ENCODE measurements around the gene CASP2.

The CASP2 gene

GRCh38 chr7:143351060-143351459 lies 62.9 kb downstream of the CASP2 start:
- TF ChIP-seq ZFX (IDR thresholded peaks at IDR 0.05) (no peak), CTCF (conservative IDR thresholded peaks at IDR 0.05) (no peak)
- H3K27ac ChIP-seq: no peak overlapping the region

GRCh38 chr7:143351574-143351973 lies 63.4 kb downstream of the CASP2 start:
- no peak for TF ChIP-seq CTCF (conservative IDR thresholded peaks at IDR 0.05)
- no peak for TF ChIP-seq ZFX (IDR thresholded peaks at IDR 0.05)
- no peak overlapping the region for H3K27ac ChIP-seq

GRCh38 chr7:143352531-143353002 lies 64.4 kb downstream of the CASP2 start:
- TF ChIP-seq CTCF (conservative IDR thresholded peaks at IDR 0.05) (no peak), ZFX (IDR thresholded peaks at IDR 0.05) (no peak)
- no peak overlapping the region for H3K27ac ChIP-seq

- TF ChIP-seq CTCF (conservative IDR thresholded peaks at IDR 0.05) (no peak), ZFX (IDR thresholded peaks at IDR 0.05) (no peak)
- no peak overlapping the region for H3K27ac ChIP-seq
These were observed 66.2 kb downstream of the CASP2 start for GRCh38 chr7:143354376-143354775.

- TF ChIP-seq ZFX (IDR thresholded peaks at IDR 0.05) (no peak), CTCF (conservative IDR thresholded peaks at IDR 0.05) (no peak)
- H3K27ac ChIP-seq: no peak overlapping the region
These were observed 66.8 kb downstream of the CASP2 start for GRCh38 chr7:143354965-143355364.

- TF ChIP-seq CTCF (conservative IDR thresholded peaks at IDR 0.05) (no peak), ZFX (IDR thresholded peaks at IDR 0.05) (no peak)
- H3K27ac ChIP-seq: no peak overlapping the region
These were observed 67.6 kb downstream of the CASP2 start for GRCh38 chr7:143355450-143356385.

GRCh38 chr7:143356414-143357050 lies 68.4 kb downstream of the CASP2 start:
- no peak overlapping the region for H3K27ac ChIP-seq
- no peak for TF ChIP-seq CTCF (conservative IDR thresholded peaks at IDR 0.05)
- no peak for TF ChIP-seq ZFX (IDR thresholded peaks at IDR 0.05)

Data from C4-2B (cell line).